Measurements from ENCODE around the gene TNS3.

The TNS3 gene

GRCh38 chr7:47477191-47478016, 104.5 kb downstream of the TNS3 start:
- no peaks in the 10 kb centered on the region for H3K27me3 ChIP-seq (ENCODE audit: control insufficient read depth, low read length)
- H3K4me3 ChIP-seq (ENCODE audit: low read length) = no peak overlapping the region
- H3F3A ChIP-seq (ENCODE audit: control insufficient read depth, insufficient read depth) = peaks cover 6% of the 10 kb centered on the region; the same call in 1 of the 2 replicates
- H3K9me3 ChIP-seq (ENCODE audit: control insufficient read depth, insufficient read depth, low read length) = no peaks in the 10 kb centered on the region
- no peaks in the 10 kb centered on the region for H3K9me2 ChIP-seq (replicated peaks; ENCODE audit: control insufficient read depth, low read length)
- no peaks in the 10 kb centered on the region for H3K79me2 ChIP-seq (ENCODE audit: control insufficient read depth, low read length)
- no peak overlapping the region for H3K27ac ChIP-seq (ENCODE audit: low read depth, low read length)
- no peaks in the 10 kb centered on the region for H3K36me3 ChIP-seq (ENCODE audit: control insufficient read depth, low read length)
- peaks cover 44% of the 10 kb centered on the region for H3K4me1 ChIP-seq (ENCODE audit: control insufficient read depth, low read length)
- H4K20me1 ChIP-seq (ENCODE audit: control insufficient read depth, insufficient read depth, low read depth, low read length) = no peaks in the 10 kb centered on the region
- H3K4me2 ChIP-seq (ENCODE audit: low read length) = no peak overlapping the region
- no peak for TF ChIP-seq EZH2phosphoT487 (IDR thresholded peaks at IDR 0.05; ENCODE audit: borderline replicate concordance, low read length)
- TF ChIP-seq CTCF (IDR thresholded peaks at IDR 0.05; ENCODE audit: low read depth, low read length, poor library complexity, severe bottlenecking) = no peak

- Histone ChIP-seq H3K9me2 (replicated peaks; ENCODE audit: control insufficient read depth, low read length) (no peaks in the 10 kb centered on the region), H3K27ac (ENCODE audit: low read depth, low read length) (no peak overlapping the region), H3K4me1 (ENCODE audit: control insufficient read depth, low read length) (peaks cover 38% of the 10 kb centered on the region), H3K4me2 (ENCODE audit: low read length) (no peak overlapping the region), H3F3A (ENCODE audit: control insufficient read depth, insufficient read depth) (peaks cover 6% of the 10 kb centered on the region; the same call in 1 of the 2 replicates), H3K4me3 (ENCODE audit: low read length) (no peak overlapping the region), H3K27me3 (ENCODE audit: control insufficient read depth, low read length) (no peaks in the 10 kb centered on the region), H3K9me3 (ENCODE audit: control insufficient read depth, insufficient read depth, low read length) (no peaks in the 10 kb centered on the region), H3K79me2 (ENCODE audit: control insufficient read depth, low read length) (no peaks in the 10 kb centered on the region), H4K20me1 (ENCODE audit: control insufficient read depth, insufficient read depth, low read depth, low read length) (no peaks in the 10 kb centered on the region), H3K36me3 (ENCODE audit: control insufficient read depth, low read length) (no peaks in the 10 kb centered on the region)
- no peak for TF ChIP-seq CTCF (IDR thresholded peaks at IDR 0.05; ENCODE audit: low read depth, low read length, poor library complexity, severe bottlenecking)
- TF ChIP-seq EZH2phosphoT487 (IDR thresholded peaks at IDR 0.05; ENCODE audit: borderline replicate concordance, low read length) = no peak
Observed at GRCh38 chr7:47475880-47476227, 106.1 kb downstream of the TNS3 start.

- H3K27ac ChIP-seq (ENCODE audit: low read depth, low read length) = no peak overlapping the region
- H3K9me2 ChIP-seq (replicated peaks; ENCODE audit: control insufficient read depth, low read length) = no peaks in the 10 kb centered on the region
- peaks cover 32% of the 10 kb centered on the region for H3K4me1 ChIP-seq (ENCODE audit: control insufficient read depth, low read length)
- TF ChIP-seq EZH2phosphoT487 (IDR thresholded peaks at IDR 0.05; ENCODE audit: borderline replicate concordance, low read length) = no peak
- H3K27me3 ChIP-seq (ENCODE audit: control insufficient read depth, low read length) = no peaks in the 10 kb centered on the region
- H3K9me3 ChIP-seq (ENCODE audit: control insufficient read depth, insufficient read depth, low read length) = no peaks in the 10 kb centered on the region
- H4K20me1 ChIP-seq (ENCODE audit: control insufficient read depth, insufficient read depth, low read depth, low read length) = no peaks in the 10 kb centered on the region
- no peak overlapping the region for H3K4me3 ChIP-seq (ENCODE audit: low read length)
- H3F3A ChIP-seq (ENCODE audit: control insufficient read depth, insufficient read depth) = peaks cover 6% of the 10 kb centered on the region; the same call in 1 of the 2 replicates
- no peak overlapping the region for H3K4me2 ChIP-seq (ENCODE audit: low read length)
- no peaks in the 10 kb centered on the region for H3K79me2 ChIP-seq (ENCODE audit: control insufficient read depth, low read length)
- no peaks in the 10 kb centered on the region for H3K36me3 ChIP-seq (ENCODE audit: control insufficient read depth, low read length)
Observed at GRCh38 chr7:47474937-47475879, 106.7 kb downstream of the TNS3 start.

Data from DOHH2 (cell line).